Measurements from ENCODE around the gene SDF4.

The SDF4 gene

DNA sequence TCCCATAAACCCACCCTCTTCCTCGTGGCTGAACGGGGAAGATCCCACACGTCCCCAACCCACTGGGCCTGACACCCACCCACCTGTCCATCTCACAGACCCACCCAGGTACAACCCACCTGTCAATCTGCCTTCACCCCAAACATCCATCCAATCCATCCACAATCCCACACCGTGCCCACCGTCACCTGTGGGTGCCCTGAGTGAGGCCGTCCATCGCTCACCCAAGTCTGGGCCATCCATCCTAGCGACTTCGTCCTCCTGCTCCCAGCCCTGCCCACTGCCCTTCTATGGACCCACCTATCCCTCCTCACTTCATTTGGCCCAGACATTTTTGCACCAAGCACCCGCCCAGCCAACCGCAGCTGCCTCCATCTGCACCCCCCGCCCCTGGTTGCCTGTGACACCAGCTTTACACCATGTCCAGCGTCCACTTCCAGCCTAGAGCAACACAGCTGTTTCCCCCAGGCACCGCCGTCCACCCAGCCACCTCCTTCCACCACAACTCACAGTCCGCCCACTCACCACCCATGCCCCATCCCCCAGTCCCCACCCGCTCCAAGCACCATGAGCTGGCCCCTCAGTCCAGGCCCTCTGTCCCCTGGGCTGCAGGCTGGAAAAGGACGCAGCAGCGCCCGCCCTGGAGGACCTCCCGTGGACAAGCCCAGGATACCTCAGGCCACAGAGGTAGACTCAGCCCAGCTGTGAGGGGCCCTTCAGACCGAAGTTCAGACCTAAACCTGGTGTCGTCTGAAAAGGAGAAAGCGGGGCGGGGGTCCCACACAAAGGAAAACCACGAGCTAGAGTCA is 50.5 kb downstream of the SDF4 start:
- CTCF ChIA-PET, result interaction anchor here (1.0 kb wide), 2 partner anchors 10 to 59 kb away, joined by 3 read pairs; no protein-coding TSS in a partner anchor
- POLR2A ChIA-PET, result no interaction called here
- no peak for DNase-seq (ENCODE audit: extremely low spot score)

GRCh38 chr1:1179983-1180861 is 51.6 kb downstream of the SDF4 start:
- POLR2A ChIA-PET, result no interaction called here
- TF ChIP-seq CTCF (IDR thresholded peaks at IDR 0.05; ENCODE audit: control extremely low read depth, extremely low read depth, low read depth, missing control alignments), result no peak
- CTCF ChIA-PET, result interaction anchor here (1.0 kb wide), 1 partner anchor 58 kb away, joined by 3 read pairs; no protein-coding TSS in a partner anchor
- DNase-seq (ENCODE audit: extremely low spot score), result no peak

More for the DNA sequence above, 50.5 kb downstream of the SDF4 start:
- no peak for TF ChIP-seq CTCF (IDR thresholded peaks at IDR 0.05; ENCODE audit: control extremely low read depth, extremely low read depth, low read depth, missing control alignments)

DNA sequence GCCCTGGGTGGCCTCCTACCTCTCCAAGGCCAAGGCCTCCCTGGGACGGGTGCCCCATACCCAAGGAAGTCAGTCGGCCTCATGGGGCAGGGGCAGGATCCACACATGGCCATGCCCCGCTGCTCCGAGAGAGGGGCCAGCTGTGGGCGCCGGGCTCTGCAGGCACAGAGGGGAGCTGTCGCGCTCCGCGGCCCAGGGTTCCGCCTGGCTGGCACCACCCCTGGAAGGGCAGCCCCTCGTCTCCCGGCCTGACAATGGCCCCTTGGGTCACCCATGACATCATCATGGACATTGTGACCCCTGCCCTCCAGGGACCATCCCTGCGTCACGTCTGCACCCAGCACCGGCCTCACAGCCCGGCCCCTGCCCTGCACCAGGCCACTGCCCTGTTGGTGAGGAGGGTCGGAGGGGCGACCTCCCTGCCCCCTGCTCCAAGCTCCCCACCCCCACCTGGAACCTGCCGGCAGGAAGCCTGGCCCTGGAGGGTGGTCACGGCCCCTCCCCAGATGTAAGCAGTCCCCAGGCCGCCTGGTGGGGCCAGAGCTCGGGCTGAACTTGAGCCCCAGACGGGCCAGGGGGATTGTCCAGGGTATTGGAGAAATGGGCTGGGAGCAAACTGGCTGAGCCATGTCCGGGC is 52.3 kb downstream of the SDF4 start:
- DNase-seq (ENCODE audit: extremely low spot score), result no peak
- POLR2A ChIA-PET, result no interaction called here
- CTCF ChIA-PET, result no interaction called here
- TF ChIP-seq CTCF (IDR thresholded peaks at IDR 0.05; ENCODE audit: control extremely low read depth, extremely low read depth, low read depth, missing control alignments), result no peak

- POLR2A ChIA-PET, result no interaction called here
- DNase-seq (ENCODE audit: extremely low spot score), result no peak
- CTCF ChIA-PET, result no interaction called here
- no peak for TF ChIP-seq CTCF (IDR thresholded peaks at IDR 0.05; ENCODE audit: control extremely low read depth, extremely low read depth, low read depth, missing control alignments)
These were observed 52.9 kb downstream of the SDF4 start for GRCh38 chr1:1178794-1179331.

GRCh38 chr1:1177452-1178206 is 54.2 kb downstream of the SDF4 start:
- TF ChIP-seq CTCF (IDR thresholded peaks at IDR 0.05; ENCODE audit: control extremely low read depth, extremely low read depth, low read depth, missing control alignments), result no peak
- POLR2A ChIA-PET, result interaction anchor here (0.7 kb wide), 1 partner anchor 137 kb away, joined by 4 read pairs; no protein-coding TSS in a partner anchor
- CTCF ChIA-PET, result no interaction called here
- DNase-seq (ENCODE audit: extremely low spot score), result no peak

Data from GM10248 (cell line).